Thoracic aorta (tissue), 2 donors: ENCODE data around the gene TLR6. TPM values are rescaled to one million over a fixed set of nuclear protein-coding genes. Genes with fewer than 3 reads are reported as not detected.

Experiments used
- ATAC-seq: fragments of 150-250 bp; one replicate; pipeline ENCODE4 v1.8.0; 2017; ENCODE audit warnings: low read depth; ENCODE audit not compliant: insufficient number of reproducible peaks, low FRiP score
- DNase-seq: peaks from one replicate; pipeline ENCODE4 v3.0.0-alpha.2; 2020; ENCODE audit warnings: low spot score
- H3K27ac ChIP-seq, 2 donors: fragments of 200-600 bp; sonication (generic); 1 replicate in 1 of 2; 2 replicates in 1 of 2; pipeline ENCODE4 v1.5.1; 2016; ENCODE audit warnings: mild to moderate bottlenecking in 2 of 2, moderate library complexity in 2 of 2
- H3K27me3 ChIP-seq: fragments of 200-600 bp; sonication (generic); replicated peaks from 2 replicates; pipeline ENCODE4 v1.6.0; 2016; ENCODE audit warnings: mild to moderate bottlenecking; ENCODE audit not compliant: insufficient read depth
- H3K36me3 ChIP-seq: fragments of 200-600 bp; sonication (generic); one replicate; pipeline ENCODE4 v1.5.1; 2016
- H3K4me1 ChIP-seq, 2 donors: fragments of 200-600 bp; sonication (generic); 1 replicate in 1 of 2; 2 replicates in 1 of 2; pipeline versions ENCODE4 v1.5.1 to v1.6.0; 2016; ENCODE audit warnings: low read depth in 2 of 2, mild to moderate bottlenecking in 1 of 2; ENCODE audit not compliant: control insufficient read depth in 1 of 2
- H3K4me3 ChIP-seq: fragments of 200-600 bp; sonication (generic); 2 replicates; pipeline ENCODE4 v1.5.1; 2016; ENCODE audit warnings: mild to moderate bottlenecking
- H3K9me3 ChIP-seq: fragments of 200-600 bp; sonication (generic); 2 replicates; pipeline ENCODE4 v1.5.1; 2016
- CTCF ChIP-seq: fragments of 200-600 bp; sonication (generic); IDR thresholded peaks from one replicate; pipeline ENCODE4 v1.5.1; 2019; ENCODE audit warnings: antibody characterized with exemption
- total RNA-seq, 2 donors: library from RNA; depleted of rRNA; stranded (reverse); fragments of >200 nt; gene quantifications; one replicate each; pipeline versions ENCODE4 v1.1.0 to v1.2.3, GENCODE V29; 2016

The TLR6 gene
- total RNA-seq, 2 donors from 2014 or later = 1.8 to 3.5 TPM

- Histone ChIP-seq H3K4me1 (peaks cover 14 to 21% of the 10 kb centered on the region in 2 donors), H3K27ac (peak overlapping the region in 1 of 2 donors; percentile 65), H3K36me3 (peaks cover 5% of the 10 kb centered on the region), H3K27me3 (no peaks in the 10 kb centered on the region), H3K9me3 (no peaks in the 10 kb centered on the region), H3K4me3 (no peak overlapping the region)
- TF ChIP-seq CTCF = no peak
- no peak for DNase-seq
- no peak for ATAC-seq
These were observed 34.7 kb upstream of the TLR6 start for GRCh38 chr4:38891051-38891983.

GRCh38 chr4:38889143-38889542, 32.5 kb upstream of the TLR6 start:
- no peaks in the 10 kb centered on the region for H3K9me3 ChIP-seq
- ATAC-seq = no peak
- peaks cover 5% of the 10 kb centered on the region for H3K36me3 ChIP-seq
- H3K27me3 ChIP-seq = no peaks in the 10 kb centered on the region
- no peak for TF ChIP-seq CTCF
- H3K4me3 ChIP-seq = no peak overlapping the region
- peaks cover 14 to 21% of the 10 kb centered on the region in 2 donors for H3K4me1 ChIP-seq
- H3K27ac ChIP-seq = peak overlapping the region in 1 of 2 donors; percentile 65
- DNase-seq = no peak

- H3K27ac ChIP-seq = no peak overlapping the region
- ATAC-seq (no peak), DNase-seq (no peak)
- H3K9me3 ChIP-seq = no peaks in the 10 kb centered on the region
- no peaks in the 10 kb centered on the region for H3K27me3 ChIP-seq
- TF ChIP-seq CTCF = no peak
- H3K4me3 ChIP-seq = no peak overlapping the region
- H3K36me3 ChIP-seq = peaks cover 19% of the 10 kb centered on the region
- H3K4me1 ChIP-seq = peaks cover 4 to 6% of the 10 kb centered on the region in 2 donors
These were observed 27.6 kb upstream of the TLR6 start for GRCh38 chr4:38884254-38884653.

- Histone ChIP-seq H3K27me3 (no peaks in the 10 kb centered on the region), H3K9me3 (no peaks in the 10 kb centered on the region), H3K36me3 (peaks cover 14% of the 10 kb centered on the region), H3K4me1 (peaks cover 4 to 24% of the 10 kb centered on the region in 2 donors), H3K27ac (no peak overlapping the region), H3K4me3 (no peak overlapping the region)
- TF ChIP-seq CTCF = no peak
- DNase-seq (no peak), ATAC-seq (no peak)
These were observed 20.0 kb upstream of the TLR6 start for GRCh38 chr4:38876636-38877035.

- H3K27me3 ChIP-seq = no peaks in the 10 kb centered on the region
- DNase-seq (no peak), ATAC-seq (no peak)
- H3K4me1 ChIP-seq = peaks cover 14 to 54% of the 10 kb centered on the region in 2 donors
- no peaks in the 10 kb centered on the region for H3K36me3 ChIP-seq
- TF ChIP-seq CTCF = no peak
- no peak overlapping the region for H3K27ac ChIP-seq
- H3K9me3 ChIP-seq = no peaks in the 10 kb centered on the region
- no peak overlapping the region for H3K4me3 ChIP-seq
These were observed 16.8 kb upstream of the TLR6 start for GRCh38 chr4:38873290-38873944.
